Measurements from ENCODE around the gene MUC5B.
"Not testable (repeated sequence)": the region's sequence is repeated elsewhere in the genome, so short reads cannot be mapped to it uniquely, and the experiment has no call there.

Gene MUC5B

GRCh38 chr11:1233351-1234053 is 10.6 kb downstream of the MUC5B start:
- DNase-seq = no peak

GRCh38 chr11:1234054-1234720 is 11.3 kb downstream of the MUC5B start:
- DNase-seq = no peak

GRCh38 chr11:1234771-1235305 is 12.0 kb downstream of the MUC5B start:
- DNase-seq = no peak

DNA sequence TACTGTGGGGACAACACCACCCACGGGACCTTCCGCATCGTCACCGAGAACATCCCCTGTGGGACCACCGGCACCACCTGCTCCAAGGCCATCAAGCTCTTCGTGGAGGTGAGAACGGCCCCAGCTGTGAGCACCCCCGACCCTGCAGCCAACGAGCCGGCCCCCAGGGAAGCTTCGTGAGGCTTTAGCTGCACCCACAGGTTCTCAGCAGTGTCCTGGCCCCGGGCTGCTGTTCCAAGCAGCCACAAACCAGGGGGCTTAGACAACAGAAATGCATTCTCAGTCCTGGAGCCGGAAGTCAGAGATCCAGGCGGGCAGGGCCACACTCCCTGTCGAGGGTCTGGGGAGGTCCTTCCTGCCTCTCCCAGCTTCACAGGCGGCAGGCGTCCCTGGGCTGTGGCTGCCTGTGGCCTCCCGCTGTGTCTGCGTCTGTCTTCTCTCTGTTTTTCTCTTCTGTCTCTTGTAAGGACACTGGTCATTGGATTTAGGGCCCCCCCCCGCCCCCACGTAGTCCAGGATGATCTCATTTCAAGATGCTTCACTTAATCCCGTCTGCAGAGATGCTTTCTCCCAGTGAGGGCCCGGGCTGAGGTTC is 12.5 kb downstream of the MUC5B start:
- DNase-seq = peak; percentile 12

GRCh38 chr11:1235901-1236315 is 13.0 kb downstream of the MUC5B start:
- DNase-seq = no peak

GRCh38 chr11:1236316-1237127 is 13.7 kb downstream of the MUC5B start:
- no peak for DNase-seq

GRCh38 chr11:1237128-1237580 is 14.3 kb downstream of the MUC5B start:
- DNase-seq = no peak

DNA sequence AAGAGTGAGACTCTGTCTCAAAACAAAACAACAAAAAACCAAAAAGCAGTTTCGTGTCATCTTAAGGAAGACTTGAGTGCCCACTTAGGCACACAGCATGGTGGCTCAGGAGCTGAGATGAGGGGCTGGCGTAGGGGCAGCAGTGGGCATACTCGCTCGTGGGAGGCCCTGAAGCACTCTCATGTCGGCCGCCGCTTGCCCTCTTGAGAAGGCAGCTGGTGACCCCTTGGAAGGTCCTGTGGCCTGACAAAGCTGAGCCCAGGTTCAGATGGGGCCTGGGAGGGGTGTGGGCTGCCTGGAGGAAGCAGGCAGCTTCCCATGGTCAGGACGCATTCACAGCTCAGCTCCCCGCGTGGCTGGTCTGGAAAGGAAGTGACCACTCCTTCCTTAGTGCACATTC is 15.0 kb downstream of the MUC5B start:
- no peak for DNase-seq

DNA sequence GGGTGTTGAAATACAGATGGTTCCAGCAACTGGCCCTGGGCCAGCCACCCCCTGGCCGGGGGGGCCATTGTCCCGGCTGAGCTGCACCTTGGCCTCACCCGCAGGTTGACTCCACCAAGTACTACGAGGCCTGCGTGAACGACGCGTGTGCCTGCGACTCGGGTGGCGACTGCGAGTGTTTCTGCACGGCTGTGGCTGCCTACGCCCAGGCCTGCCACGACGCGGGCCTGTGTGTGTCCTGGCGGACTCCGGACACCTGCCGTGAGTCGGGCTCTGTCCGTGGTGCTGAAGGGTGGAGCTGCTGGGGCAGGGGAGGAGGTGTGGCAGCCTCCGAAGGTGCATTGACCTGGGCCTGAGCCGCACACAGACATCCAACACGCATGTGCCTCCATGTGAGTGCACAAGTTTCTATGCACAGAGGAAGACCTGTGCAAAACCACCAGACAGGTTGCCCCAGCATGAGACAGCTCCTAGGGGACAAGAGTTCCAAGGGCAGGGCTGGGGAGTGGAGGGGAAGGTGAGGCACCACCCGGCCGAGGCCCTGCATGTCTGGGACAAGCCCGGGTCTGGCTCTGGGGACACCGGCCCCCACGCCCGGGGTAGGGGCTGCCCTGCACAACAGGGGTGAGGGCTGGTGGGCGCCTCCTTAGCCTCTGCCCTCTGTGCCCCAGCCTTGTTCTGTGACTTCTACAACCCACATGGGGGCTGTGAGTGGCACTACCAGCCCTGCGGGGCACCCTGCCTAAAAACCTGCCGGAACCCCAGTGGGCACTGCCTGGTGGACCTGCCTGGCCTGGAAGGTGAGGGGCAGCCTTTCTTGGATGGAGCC is 16.1 kb downstream of the MUC5B start:
- no peak for DNase-seq

DNA sequence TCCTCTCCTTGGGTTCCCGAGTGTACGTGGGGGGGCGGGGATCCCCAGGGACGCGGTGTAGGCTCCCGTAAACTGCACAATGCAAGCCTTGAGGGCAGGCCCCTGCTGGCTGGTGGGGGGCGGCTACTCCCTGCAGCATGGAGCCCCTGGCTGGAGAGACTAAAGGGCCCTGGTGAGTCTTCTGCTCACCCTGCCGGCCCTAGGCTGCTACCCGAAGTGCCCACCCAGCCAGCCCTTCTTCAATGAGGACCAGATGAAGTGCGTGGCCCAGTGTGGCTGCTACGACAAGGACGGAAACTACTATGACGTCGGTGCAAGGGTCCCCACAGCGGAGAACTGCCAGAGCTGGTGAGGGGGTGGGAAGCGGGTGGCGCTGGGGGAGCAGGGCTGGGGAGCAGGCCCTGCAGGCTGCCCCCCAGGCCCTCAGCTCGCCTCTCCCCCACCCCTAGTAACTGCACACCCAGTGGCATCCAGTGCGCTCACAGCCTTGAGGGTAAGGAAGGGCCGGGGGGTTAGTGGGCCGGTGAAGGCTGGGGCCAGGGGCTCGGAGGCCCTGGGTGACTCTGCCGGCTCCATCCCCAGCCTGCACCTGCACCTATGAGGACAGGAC is 16.8 kb downstream of the MUC5B start:
- no peak for DNase-seq

DNA sequence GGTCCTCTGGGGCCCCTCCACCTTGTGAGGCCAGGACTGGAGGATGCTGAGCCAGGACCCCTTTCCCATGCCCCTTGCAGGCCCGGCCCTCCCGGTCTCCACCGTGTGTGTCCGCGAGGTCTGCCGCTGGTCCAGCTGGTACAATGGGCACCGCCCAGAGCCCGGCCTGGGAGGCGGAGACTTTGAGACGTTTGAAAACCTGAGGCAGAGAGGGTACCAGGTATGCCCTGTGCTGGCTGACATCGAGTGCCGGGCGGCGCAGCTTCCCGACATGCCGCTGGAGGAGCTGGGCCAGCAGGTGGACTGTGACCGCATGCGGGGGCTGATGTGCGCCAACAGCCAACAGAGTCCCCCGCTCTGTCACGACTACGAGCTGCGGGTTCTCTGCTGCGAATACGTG is 17.9 kb downstream of the MUC5B start:
- DNase-seq = no peak

DNA sequence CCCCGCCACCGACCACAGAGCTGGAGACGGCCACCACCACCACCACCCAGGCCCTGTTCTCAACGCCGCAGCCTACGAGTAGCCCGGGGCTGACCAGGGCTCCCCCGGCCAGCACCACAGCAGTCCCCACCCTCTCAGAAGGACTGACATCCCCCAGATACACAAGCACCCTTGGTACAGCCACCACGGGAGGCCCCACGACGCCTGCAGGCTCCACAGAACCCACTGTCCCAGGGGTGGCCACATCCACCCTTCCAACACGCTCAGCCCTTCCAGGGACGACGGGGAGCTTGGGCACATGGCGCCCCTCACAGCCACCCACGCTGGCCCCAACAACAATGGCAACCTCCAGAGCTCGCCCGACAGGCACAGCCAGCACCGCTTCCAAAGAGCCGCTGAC is 18.8 kb downstream of the MUC5B start:
- no peak for DNase-seq

DNA sequence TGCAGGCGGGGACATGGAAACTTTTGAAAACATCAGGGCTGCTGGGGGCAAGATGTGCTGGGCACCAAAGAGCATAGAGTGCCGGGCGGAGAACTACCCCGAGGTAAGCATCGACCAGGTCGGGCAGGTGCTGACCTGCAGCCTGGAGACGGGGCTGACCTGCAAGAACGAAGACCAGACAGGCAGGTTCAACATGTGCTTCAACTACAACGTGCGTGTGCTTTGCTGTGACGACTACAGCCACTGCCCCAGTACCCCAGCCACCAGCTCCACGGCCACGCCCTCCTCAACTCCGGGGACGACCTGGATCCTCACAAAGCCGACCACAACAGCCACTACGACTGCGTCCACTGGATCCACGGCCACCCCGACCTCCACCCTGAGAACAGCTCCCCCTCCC is 19.4 kb downstream of the MUC5B start:
- no peak for DNase-seq

DNA sequence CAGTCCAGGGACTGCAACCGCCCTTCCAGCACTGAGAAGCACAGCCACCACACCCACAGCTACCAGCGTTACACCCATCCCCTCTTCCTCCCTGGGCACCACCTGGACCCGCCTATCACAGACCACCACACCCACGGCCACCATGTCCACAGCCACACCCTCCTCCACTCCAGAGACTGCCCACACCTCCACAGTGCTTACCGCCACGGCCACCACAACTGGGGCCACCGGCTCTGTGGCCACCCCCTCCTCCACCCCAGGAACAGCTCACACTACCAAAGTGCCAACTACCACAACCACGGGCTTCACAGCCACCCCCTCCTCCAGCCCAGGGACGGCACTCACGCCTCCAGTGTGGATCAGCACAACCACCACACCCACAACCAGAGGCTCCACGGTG is 19.9 kb downstream of the MUC5B start:
- not testable (repeated sequence) for DNase-seq

GRCh38 chr11:1243521-1243920 is 20.7 kb downstream of the MUC5B start:
- not testable (repeated sequence) for DNase-seq

GRCh38 chr11:1244557-1244956 is 21.7 kb downstream of the MUC5B start:
- DNase-seq = not testable (repeated sequence)

DNA sequence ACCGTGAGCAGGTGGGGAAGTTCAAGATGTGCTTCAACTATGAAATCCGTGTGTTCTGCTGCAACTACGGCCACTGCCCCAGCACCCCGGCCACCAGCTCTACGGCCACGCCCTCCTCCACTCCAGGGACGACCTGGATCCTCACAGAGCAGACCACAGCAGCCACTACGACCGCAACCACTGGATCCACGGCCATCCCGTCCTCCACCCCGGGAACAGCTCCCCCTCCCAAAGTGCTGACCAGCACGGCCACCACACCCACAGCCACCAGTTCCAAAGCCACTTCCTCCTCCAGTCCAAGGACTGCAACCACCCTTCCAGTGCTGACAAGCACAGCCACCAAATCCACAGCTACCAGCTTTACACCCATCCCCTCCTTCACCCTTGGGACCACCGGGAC is 22.9 kb downstream of the MUC5B start:
- not testable (repeated sequence) for DNase-seq

- DNase-seq = not testable (repeated sequence)
These were observed 23.4 kb downstream of the MUC5B start for GRCh38 chr11:1246301-1246700.

GRCh38 chr11:1247026-1247425 is 24.2 kb downstream of the MUC5B start:
- DNase-seq = not testable (repeated sequence)

- not testable (repeated sequence) for DNase-seq
These were observed 26.1 kb downstream of the MUC5B start for GRCh38 chr11:1248951-1249350.

- not testable (repeated sequence) for DNase-seq
These were observed 27.5 kb downstream of the MUC5B start for GRCh38 chr11:1250411-1250810.
